BLaER1 (cell line): Measurements from ENCODE around the gene LMAN1L.

Experiments used
- H3K27ac ChIP-seq: shearing (Covaris generic); formaldehyde crosslinking; 2 replicates; pipeline ENCODE4 v1.8.1; 2022
- H3K27me3 ChIP-seq: shearing (Covaris generic); formaldehyde crosslinking; 2 replicates; pipeline ENCODE4 v1.8.1; 2022
- H3K36me3 ChIP-seq: shearing (Covaris generic); formaldehyde crosslinking; 2 replicates; pipeline ENCODE4 v1.8.1; 2022
- H3K4me1 ChIP-seq: shearing (Covaris generic); formaldehyde crosslinking; 2 replicates; pipeline ENCODE4 v1.8.1; 2022
- H3K4me2 ChIP-seq: shearing (Covaris generic); formaldehyde crosslinking; 2 replicates; pipeline ENCODE4 v1.8.1; 2022
- H3K4me3 ChIP-seq: shearing (Covaris generic); formaldehyde crosslinking; 2 replicates; pipeline ENCODE4 v1.8.1; 2022
- H3K9ac ChIP-seq: shearing (Covaris generic); formaldehyde crosslinking; 2 replicates; pipeline ENCODE4 v1.8.1; 2022
- H3K9me3 ChIP-seq: shearing (Covaris generic); formaldehyde crosslinking; 2 replicates; pipeline ENCODE4 v1.8.1; 2022
- H4K20me1 ChIP-seq: shearing (Covaris generic); formaldehyde crosslinking; 2 replicates; pipeline ENCODE4 v1.8.1; 2022
- Cebpa-rat ChIP-seq: shearing (Covaris generic); IDR thresholded peaks from 2 replicates; pipeline ENCODE4 v1.8.1; 2022

The LMAN1L gene

GRCh38 chr15:74812533-74812932, at the start of gene LMAN1L:
TSS of gene LMAN1L (plus strand) at chr15:74812835. CDS start at chr15:74812855, 20 bp downstream.
- no peak within 1 kb of the TSS for H3K4me2 ChIP-seq
- H3K9ac ChIP-seq, result no peak within 1 kb of the TSS
- no peaks in the 10 kb centered on the region for H3K27me3 ChIP-seq
- no peaks in the 10 kb centered on the region for H3K4me1 ChIP-seq
- no peak for TF ChIP-seq Cebpa-rat
- no peak within 1 kb of the TSS for H3K4me3 ChIP-seq
- H3K9me3 ChIP-seq, result no peaks in the 10 kb centered on the region
- no peak within 1 kb of the TSS for H3K27ac ChIP-seq
- no peaks in the 10 kb centered on the region for H3K36me3 ChIP-seq
- H4K20me1 ChIP-seq, result no peaks in the 10 kb centered on the region

DNA sequence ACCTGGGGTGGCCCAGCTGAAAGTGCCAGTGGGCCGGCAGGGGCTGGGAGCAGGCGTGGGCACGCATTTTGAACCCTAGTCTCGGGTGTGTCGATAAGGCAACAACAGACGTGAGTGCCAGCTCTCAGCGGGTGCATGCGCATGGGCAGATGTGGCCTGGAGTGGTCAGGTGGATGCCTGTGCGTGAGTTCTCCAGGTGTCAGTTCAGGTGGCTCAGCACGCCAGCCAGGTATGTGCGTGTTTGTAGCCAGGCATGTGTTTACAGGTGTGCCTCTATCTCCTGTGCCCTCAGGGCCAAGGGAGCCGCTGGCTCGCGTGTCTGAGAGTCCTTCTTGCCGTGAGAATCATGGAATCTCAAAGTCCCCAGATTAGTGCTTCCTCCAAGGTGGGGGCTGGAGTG, 49.2 kb upstream of the LMAN1L start:
- H3K27me3 ChIP-seq, result no peaks in the 10 kb centered on the region
- H3K4me2 ChIP-seq, result peak overlapping the region; percentile 89
- H3K36me3 ChIP-seq, result no peaks in the 10 kb centered on the region
- H3K4me1 ChIP-seq, result peaks cover 41% of the 10 kb centered on the region
- no peak for TF ChIP-seq Cebpa-rat
- H3K4me3 ChIP-seq, result no peak overlapping the region
- no peak overlapping the region; the same call in 1 of the 2 replicates for H3K9ac ChIP-seq
- no peaks in the 10 kb centered on the region for H3K9me3 ChIP-seq
- no peaks in the 10 kb centered on the region for H4K20me1 ChIP-seq
- H3K27ac ChIP-seq, result peak overlapping the region; percentile 81; the same call in 1 of the 2 replicates

DNA sequence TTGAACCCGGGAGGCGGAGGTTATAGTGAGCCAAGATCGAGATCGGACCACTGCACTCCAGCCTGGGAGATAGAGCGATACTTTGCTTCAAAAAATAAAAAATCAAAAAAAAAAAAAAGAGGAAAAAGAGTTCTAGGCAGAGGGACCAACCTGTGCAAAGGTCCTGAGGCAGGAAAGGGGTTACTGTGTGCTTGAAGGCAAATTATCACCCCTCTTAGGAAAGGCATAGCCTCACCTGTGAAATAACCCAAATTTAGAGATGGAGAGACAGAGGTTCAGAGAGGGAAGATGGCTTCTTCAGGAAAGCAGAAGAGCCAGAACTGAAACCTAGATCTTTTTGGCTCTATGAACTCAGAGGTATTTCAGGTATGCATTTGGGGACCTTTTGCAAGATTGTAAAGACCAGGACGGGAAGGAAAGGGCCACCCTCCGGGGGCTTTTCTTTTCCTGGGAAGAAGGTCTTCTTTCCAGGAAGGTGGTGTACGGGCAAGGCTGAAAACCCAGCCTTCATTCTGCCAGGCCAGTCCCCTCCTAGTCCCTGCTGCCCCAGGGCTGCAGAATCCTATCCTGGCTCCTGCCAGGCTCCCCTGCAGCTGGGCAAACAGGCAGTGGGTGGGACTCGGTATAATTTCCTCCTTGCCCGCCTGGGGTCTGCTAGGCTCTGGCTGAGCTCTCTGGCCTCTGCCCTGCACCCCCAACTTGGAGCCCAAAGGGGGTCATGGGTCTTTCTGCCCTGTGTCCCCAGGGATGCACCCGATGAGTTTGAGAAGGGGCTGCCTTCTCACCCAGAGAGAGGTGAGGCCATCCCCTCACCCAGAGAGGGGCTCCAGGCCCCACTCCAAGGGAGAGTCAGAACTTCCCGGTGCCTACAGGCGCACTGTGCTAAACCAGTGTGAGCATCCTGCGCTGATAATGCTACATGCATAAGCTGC, 45.2 kb upstream of the LMAN1L start:
- Histone ChIP-seq H3K27me3 (no peaks in the 10 kb centered on the region), H3K36me3 (no peaks in the 10 kb centered on the region), H4K20me1 (no peaks in the 10 kb centered on the region), H3K27ac (no peak overlapping the region), H3K4me2 (no peak overlapping the region), H3K9ac (no peak overlapping the region), H3K9me3 (no peaks in the 10 kb centered on the region), H3K4me3 (no peak overlapping the region), H3K4me1 (peaks cover 44% of the 10 kb centered on the region)
- TF ChIP-seq Cebpa-rat, result no peak

- H3K27me3 ChIP-seq, result no peaks in the 10 kb centered on the region
- no peaks in the 10 kb centered on the region for H3K36me3 ChIP-seq
- no peak for TF ChIP-seq Cebpa-rat
- no peak overlapping the region for H3K9ac ChIP-seq
- no peak overlapping the region for H3K27ac ChIP-seq
- H4K20me1 ChIP-seq, result no peaks in the 10 kb centered on the region
- 0 out of 2 replicates have a peak overlapping the region, but pooled peaks have one; percentile 31 for H3K4me3 ChIP-seq
- no peaks in the 10 kb centered on the region for H3K9me3 ChIP-seq
- H3K4me2 ChIP-seq, result peak overlapping the region; percentile 74
- H3K4me1 ChIP-seq, result peaks cover 44% of the 10 kb centered on the region
Observed at GRCh38 chr15:74768099-74768770, 44.4 kb upstream of the LMAN1L start.

DNA sequence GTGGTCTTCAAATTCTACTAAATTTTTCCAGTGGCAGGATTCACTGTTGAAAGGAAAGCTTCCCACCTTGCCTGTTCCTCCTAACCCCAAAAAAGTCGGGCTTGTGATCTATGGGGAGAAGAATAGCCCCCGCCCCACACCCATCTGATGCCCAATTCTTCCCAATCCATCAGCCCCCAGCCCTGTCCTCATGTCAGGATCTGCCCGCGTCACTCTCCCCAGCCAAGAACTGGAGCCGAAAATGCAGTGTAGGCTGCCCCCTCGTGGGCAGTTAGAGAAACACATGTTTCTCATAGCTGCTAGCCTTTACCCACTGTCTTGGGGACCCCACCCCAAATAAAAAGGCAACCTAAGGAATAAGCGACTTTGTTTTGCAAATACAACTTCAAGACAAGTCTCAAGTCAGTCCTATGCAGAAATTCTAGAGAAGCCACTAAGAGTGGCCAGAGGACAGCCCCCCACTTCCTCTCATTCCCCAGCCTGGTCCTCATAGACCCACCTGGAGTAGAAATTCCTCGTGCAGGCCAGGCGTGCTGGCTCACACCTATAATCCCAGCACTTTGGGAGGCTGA, 43.8 kb upstream of the LMAN1L start:
- Histone ChIP-seq H3K27me3 (no peaks in the 10 kb centered on the region), H3K4me1 (peaks cover 44% of the 10 kb centered on the region), H3K4me2 (peak overlapping the region; percentile 74), H3K9ac (no peak overlapping the region), H3K36me3 (no peaks in the 10 kb centered on the region), H3K27ac (no peak overlapping the region), H3K9me3 (no peaks in the 10 kb centered on the region), H3K4me3 (0 out of 2 replicates have a peak overlapping the region, but pooled peaks have one; percentile 31), H4K20me1 (no peaks in the 10 kb centered on the region)
- TF ChIP-seq Cebpa-rat, result no peak

GRCh38 chr15:74769463-74770025, 43.1 kb upstream of the LMAN1L start:
- Histone ChIP-seq H3K27me3 (no peaks in the 10 kb centered on the region), H3K9ac (no peak overlapping the region), H3K4me2 (no peak overlapping the region), H3K4me3 (no peak overlapping the region), H3K36me3 (no peaks in the 10 kb centered on the region), H3K27ac (no peak overlapping the region), H3K9me3 (no peaks in the 10 kb centered on the region), H4K20me1 (no peaks in the 10 kb centered on the region), H3K4me1 (peaks cover 50% of the 10 kb centered on the region)
- no peak for TF ChIP-seq Cebpa-rat

GRCh38 chr15:74770211-74770903, 42.3 kb upstream of the LMAN1L start:
- Histone ChIP-seq H3K27me3 (no peaks in the 10 kb centered on the region), H3K9me3 (no peaks in the 10 kb centered on the region), H4K20me1 (no peaks in the 10 kb centered on the region), H3K4me3 (no peak overlapping the region), H3K27ac (peak overlapping the region; percentile 27; the same call in 1 of the 2 replicates), H3K4me2 (peak overlapping the region; percentile 65), H3K36me3 (no peaks in the 10 kb centered on the region), H3K9ac (peak overlapping the region; percentile 47), H3K4me1 (peaks cover 58% of the 10 kb centered on the region)
- no peak for TF ChIP-seq Cebpa-rat

DNA sequence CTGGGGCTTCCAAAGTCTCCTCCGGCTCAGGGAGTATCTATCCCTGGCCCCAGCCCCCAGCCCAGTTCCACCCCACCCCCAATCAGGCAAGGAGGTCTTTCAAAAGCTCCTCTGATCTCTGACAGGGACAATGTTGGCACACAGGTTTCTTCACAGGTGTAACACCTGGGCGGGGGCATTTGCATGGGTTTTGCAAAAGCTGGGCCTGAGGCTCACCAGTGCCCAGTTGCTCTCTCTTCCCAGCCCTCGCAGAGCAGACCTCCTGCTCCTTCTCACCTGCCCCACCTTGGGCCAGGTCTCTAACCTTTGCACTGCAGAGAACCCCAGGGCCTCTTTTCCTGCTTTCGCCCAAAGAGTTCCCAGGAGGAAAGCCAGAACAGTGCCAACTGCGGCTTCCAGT, 39.3 kb upstream of the LMAN1L start:
- Histone ChIP-seq H3K36me3 (no peaks in the 10 kb centered on the region), H3K9ac (no peak overlapping the region), H4K20me1 (no peaks in the 10 kb centered on the region), H3K27me3 (no peaks in the 10 kb centered on the region), H3K4me2 (peak overlapping the region; percentile 97), H3K4me1 (peaks cover 85% of the 10 kb centered on the region), H3K4me3 (no peak overlapping the region), H3K9me3 (no peaks in the 10 kb centered on the region), H3K27ac (peak overlapping the region; percentile 47; the same call in 1 of the 2 replicates)
- TF ChIP-seq Cebpa-rat, result no peak

DNA sequence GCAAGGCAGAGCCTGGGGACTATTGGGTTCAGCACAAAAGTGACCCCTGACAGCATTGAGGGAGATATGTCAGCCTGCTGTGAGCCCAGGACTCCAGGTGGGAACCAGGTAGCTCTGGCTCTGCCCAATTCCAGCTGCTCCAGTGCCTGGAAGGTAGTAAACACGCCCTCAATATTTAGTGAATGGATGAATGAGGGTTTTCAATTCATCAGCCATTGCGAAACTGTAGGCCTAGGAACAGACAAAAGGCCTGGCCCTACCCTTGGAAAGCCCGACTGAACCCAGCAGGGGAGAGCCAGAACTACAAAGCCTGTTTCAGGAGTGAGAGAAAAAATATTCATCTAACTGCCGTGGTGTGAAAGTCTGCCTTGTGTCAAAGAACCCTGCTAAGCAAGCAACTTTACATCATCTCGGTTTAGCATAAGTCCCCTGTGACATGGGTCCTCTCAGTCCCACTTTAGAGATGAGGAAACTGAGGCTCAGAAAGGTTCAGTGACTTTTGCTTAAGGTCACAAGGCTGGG, 38.8 kb upstream of the LMAN1L start:
- Histone ChIP-seq H3K36me3 (no peaks in the 10 kb centered on the region), H3K4me3 (no peak overlapping the region), H3K27me3 (no peaks in the 10 kb centered on the region), H3K4me1 (peaks cover 85% of the 10 kb centered on the region), H3K27ac (peak overlapping the region; percentile 47; the same call in 1 of the 2 replicates), H4K20me1 (no peaks in the 10 kb centered on the region), H3K9ac (no peak overlapping the region), H3K9me3 (no peaks in the 10 kb centered on the region), H3K4me2 (peak overlapping the region; percentile 97)
- TF ChIP-seq Cebpa-rat, result 0 out of 2 replicates have a peak, but pooled peaks have one; percentile 61
